ENCODE measurements around the gene SDK2. TPM values are rescaled to one million over a fixed set of nuclear protein-coding genes. Genes with fewer than 3 reads are reported as not detected.

The SDK2 gene
- total RNA-seq, 3 donors from 2014 or later (not counting 1 experiment from before 2014, with no cell fraction given), result 0.41 to 0.90 (median 0.49) TPM

DNA sequence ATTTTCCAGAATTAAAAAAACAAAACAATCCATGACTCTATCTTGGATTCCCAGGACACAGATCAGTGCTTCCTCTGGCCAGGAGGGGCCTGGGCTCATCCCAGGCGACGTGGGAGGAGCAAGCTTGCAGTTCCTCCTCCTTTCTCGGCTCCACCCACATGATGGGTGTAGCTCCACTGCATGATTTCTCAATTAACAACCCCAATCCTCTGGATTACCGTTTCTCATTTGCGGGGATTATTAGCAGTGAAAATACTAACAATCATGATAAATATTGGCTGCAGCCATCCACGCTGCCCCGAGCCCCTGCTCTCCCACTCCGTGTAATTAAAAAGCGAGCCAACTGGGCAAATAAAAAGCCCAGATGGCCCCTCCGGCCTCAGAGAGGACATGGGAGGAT lies 46.4 kb upstream of the SDK2 start:
- intact Hi-C loops (cut with micrococcal nuclease), result no loop called here
- H3K9me3 Mint-ChIP-seq, result no peaks in the 10 kb centered on the region
- no peak for ATAC-seq
- H3K27ac ChIP-seq (ENCODE audit: low read length), result no peak overlapping the region
- no peaks in the 10 kb centered on the region for H3K27me3 ChIP-seq (ENCODE audit: control insufficient read depth, insufficient read depth, low read length)
- no peaks in the 10 kb centered on the region for H3K36me3 ChIP-seq (ENCODE audit: control insufficient read depth, insufficient read depth, low read length)
- H3K4me3 Mint-ChIP-seq, result no peak overlapping the region
- no peaks in the 10 kb centered on the region for H3K36me3 Mint-ChIP-seq
- DNase-seq, result no peak
- no peaks in the 10 kb centered on the region for H3K4me1 ChIP-seq (ENCODE audit: control insufficient read depth, insufficient read depth, low read length)
- H3K4me1 Mint-ChIP-seq, result no peaks in the 10 kb centered on the region
- WGBS (ENCODE audit: insufficient coverage), result 82% methylated on average over 10 of the region's 10 CpGs
- no peak overlapping the region for H3K4me3 ChIP-seq (ENCODE audit: low read length)
- peaks cover 7 to 22% of the 10 kb centered on the region in 2 donors for H3K27me3 Mint-ChIP-seq (ENCODE audit: low read depth in 2 of 2)
- no peaks in the 10 kb centered on the region for H3K9me3 ChIP-seq (ENCODE audit: control insufficient read depth, insufficient read depth, low read length)
- TF ChIP-seq, protein P1, sequence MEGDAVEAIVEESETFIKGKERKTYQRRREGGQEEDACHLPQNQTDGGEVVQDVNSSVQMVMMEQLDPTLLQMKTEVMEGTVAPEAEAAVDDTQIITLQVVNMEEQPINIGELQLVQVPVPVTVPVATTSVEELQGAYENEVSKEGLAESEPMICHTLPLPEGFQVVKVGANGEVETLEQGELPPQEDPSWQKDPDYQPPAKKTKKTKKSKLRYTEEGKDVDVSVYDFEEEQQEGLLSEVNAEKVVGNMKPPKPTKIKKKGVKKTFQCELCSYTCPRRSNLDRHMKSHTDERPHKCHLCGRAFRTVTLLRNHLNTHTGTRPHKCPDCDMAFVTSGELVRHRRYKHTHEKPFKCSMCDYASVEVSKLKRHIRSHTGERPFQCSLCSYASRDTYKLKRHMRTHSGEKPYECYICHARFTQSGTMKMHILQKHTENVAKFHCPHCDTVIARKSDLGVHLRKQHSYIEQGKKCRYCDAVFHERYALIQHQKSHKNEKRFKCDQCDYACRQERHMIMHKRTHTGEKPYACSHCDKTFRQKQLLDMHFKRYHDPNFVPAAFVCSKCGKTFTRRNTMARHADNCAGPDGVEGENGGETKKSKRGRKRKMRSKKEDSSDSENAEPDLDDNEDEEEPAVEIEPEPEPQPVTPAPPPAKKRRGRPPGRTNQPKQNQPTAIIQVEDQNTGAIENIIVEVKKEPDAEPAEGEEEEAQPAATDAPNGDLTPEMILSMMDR (IDR thresholded peaks at IDR 0.05), result no peak
- no peak overlapping the region for H3K27ac Mint-ChIP-seq

DNA sequence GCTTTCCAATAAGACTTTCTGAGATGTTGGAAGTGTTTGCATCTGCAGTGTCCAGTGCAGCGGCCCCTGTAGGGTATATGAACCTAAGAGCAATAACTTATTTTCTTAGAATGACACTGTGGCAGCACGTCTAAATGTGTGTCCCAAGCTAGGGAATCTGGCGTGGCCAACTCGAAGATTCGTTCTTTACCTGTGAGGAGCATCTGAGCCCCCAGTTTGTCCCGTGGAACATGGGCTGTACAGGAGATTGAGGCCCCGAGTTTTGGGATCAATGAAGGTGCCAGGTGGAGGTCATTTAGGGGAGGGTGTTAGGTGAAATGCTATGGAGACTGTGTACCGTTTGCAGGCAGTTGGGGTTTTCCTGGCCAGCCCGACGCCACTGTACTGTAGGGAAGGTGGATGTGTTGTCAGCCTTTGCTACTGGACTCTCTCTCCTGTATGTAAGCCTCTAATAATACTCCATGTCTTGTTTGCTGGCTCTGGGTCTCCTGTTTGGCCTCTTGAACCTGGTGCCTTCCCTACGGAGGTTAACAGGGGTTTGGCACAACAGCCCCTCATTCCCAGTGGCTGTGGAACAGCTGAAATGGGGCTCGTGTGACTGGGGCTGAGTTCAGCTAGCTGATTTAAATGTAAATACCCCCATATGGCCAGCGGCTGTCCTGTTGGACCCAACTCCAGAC lies 45.5 kb upstream of the SDK2 start:
- H3K27me3 Mint-ChIP-seq (ENCODE audit: low read depth in 2 of 2), result peaks cover 7 to 22% of the 10 kb centered on the region in 2 donors
- no peak overlapping the region for H3K4me3 Mint-ChIP-seq

DNA sequence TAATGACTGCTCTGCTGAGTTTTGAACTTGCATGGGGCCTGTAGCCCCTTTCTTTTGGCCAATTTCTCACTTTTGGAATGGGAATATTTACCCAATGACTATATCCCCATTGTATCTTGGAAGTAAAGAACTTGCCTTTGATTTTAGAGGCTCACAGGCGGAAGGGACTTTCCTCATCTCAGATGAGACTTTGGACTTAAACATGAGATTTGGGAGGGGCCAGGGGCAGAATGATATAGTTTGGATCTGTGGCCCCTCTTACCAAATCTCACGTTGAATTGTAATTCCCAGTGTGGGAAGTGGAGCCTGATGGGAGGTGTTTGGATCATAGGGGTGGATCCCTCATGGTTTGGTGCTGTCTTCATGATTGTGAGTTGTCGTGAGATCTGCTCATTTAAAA lies 42.7 kb upstream of the SDK2 start:
- no peak overlapping the region for H3K4me3 Mint-ChIP-seq
- peaks cover 2% of the 10 kb centered on the region for H3K9me3 ChIP-seq (ENCODE audit: control insufficient read depth, insufficient read depth, low read length)
- H3K36me3 ChIP-seq (ENCODE audit: control insufficient read depth, insufficient read depth, low read length), result no peaks in the 10 kb centered on the region
- no peak overlapping the region for H3K27ac ChIP-seq (ENCODE audit: low read length)
- peaks cover 12 to 19% of the 10 kb centered on the region in 2 donors for H3K27me3 Mint-ChIP-seq (ENCODE audit: low read depth in 2 of 2)
- intact Hi-C loops (cut with micrococcal nuclease), result no loop called here
- H3K4me1 Mint-ChIP-seq, result no peaks in the 10 kb centered on the region
- ATAC-seq, result no peak
- H3K4me3 ChIP-seq (ENCODE audit: low read length), result no peak overlapping the region
- no peaks in the 10 kb centered on the region for H3K4me1 ChIP-seq (ENCODE audit: control insufficient read depth, insufficient read depth, low read length)
- whole genome bisulfite sequencing (ENCODE audit: insufficient coverage), result 77% methylated on average over 3 of the region's 3 CpGs
- TF ChIP-seq, protein P1 (IDR thresholded peaks at IDR 0.05), result no peak
- H3K9me3 Mint-ChIP-seq, result peaks cover 0 to 2% of the 10 kb centered on the region in 2 donors
- DNase-seq, result no peak
- H3K27ac Mint-ChIP-seq, result no peak overlapping the region
- H3K36me3 Mint-ChIP-seq, result no peaks in the 10 kb centered on the region
- H3K27me3 ChIP-seq (ENCODE audit: control insufficient read depth, insufficient read depth, low read length), result no peaks in the 10 kb centered on the region

More for the DNA sequence above, 45.5 kb upstream of the SDK2 start:
- intact Hi-C loops (cut with micrococcal nuclease), result no loop called here
- Mint-ChIP-seq H3K4me1 (no peaks in the 10 kb centered on the region), H3K36me3 (no peaks in the 10 kb centered on the region), H3K27ac (no peak overlapping the region), H3K9me3 (peaks cover 0 to 2% of the 10 kb centered on the region in 2 donors)
- TF ChIP-seq, protein P1 (IDR thresholded peaks at IDR 0.05), result no peak
- no peaks in the 10 kb centered on the region for H3K27me3 ChIP-seq (ENCODE audit: control insufficient read depth, insufficient read depth, low read length)
- H3K4me1 ChIP-seq (ENCODE audit: control insufficient read depth, insufficient read depth, low read length), result no peaks in the 10 kb centered on the region
- no peak overlapping the region for H3K27ac ChIP-seq (ENCODE audit: low read length)
- 86% methylated on average over 13 of the region's 13 CpGs for WGBS (ENCODE audit: insufficient coverage)
- DNase-seq (no peak), ATAC-seq (no peak)
- no peaks in the 10 kb centered on the region for H3K9me3 ChIP-seq (ENCODE audit: control insufficient read depth, insufficient read depth, low read length)
- H3K36me3 ChIP-seq (ENCODE audit: control insufficient read depth, insufficient read depth, low read length), result no peaks in the 10 kb centered on the region
- H3K4me3 ChIP-seq (ENCODE audit: low read length), result no peak overlapping the region

DNA sequence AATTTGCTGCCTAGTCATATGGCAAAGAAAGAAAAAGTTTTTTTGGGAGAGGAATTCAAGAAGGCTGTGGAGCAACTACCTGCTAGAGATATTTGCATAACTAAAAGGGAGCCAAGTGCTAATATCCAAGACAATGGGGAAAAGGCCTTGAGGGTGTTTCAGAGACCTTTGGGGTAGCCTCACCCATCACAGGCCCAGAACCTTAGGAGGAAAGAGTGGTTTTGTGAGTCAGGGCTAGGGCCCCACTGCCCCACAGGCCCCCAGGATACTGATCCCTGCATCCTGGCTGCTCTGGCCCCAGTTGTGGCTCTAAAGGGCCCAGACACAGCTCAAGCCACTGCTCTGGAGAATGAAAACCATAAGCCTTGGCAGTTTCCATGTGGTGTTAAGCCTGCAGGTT lies 41.9 kb upstream of the SDK2 start:
- peaks cover 0 to 2% of the 10 kb centered on the region in 2 donors for H3K9me3 Mint-ChIP-seq
- TF ChIP-seq, protein P1 (IDR thresholded peaks at IDR 0.05), result no peak
- H3K27me3 Mint-ChIP-seq (ENCODE audit: low read depth in 2 of 2), result peaks cover 12 to 19% of the 10 kb centered on the region in 2 donors
- Histone ChIP-seq H3K4me1 (ENCODE audit: control insufficient read depth, insufficient read depth, low read length) (no peaks in the 10 kb centered on the region), H3K36me3 (ENCODE audit: control insufficient read depth, insufficient read depth, low read length) (no peaks in the 10 kb centered on the region), H3K27me3 (ENCODE audit: control insufficient read depth, insufficient read depth, low read length) (no peaks in the 10 kb centered on the region), H3K9me3 (ENCODE audit: control insufficient read depth, insufficient read depth, low read length) (peaks cover 2% of the 10 kb centered on the region), H3K27ac (ENCODE audit: low read length) (no peak overlapping the region), H3K4me3 (ENCODE audit: low read length) (no peak overlapping the region)
- no peak for DNase-seq
- no peak overlapping the region for H3K4me3 Mint-ChIP-seq
- intact Hi-C loops (cut with micrococcal nuclease), result no loop called here
- no peaks in the 10 kb centered on the region for H3K36me3 Mint-ChIP-seq
- H3K27ac Mint-ChIP-seq, result no peak overlapping the region
- no peak for ATAC-seq
- H3K4me1 Mint-ChIP-seq, result no peaks in the 10 kb centered on the region
